Activated CD8-positive, alpha-beta T cell treated with anti-CD3 and anti-CD28 coated beads for 36 hours (primary cell): ENCODE results near the gene TRIM25. TPM values are rescaled to one million over a fixed set of nuclear protein-coding genes. Genes with fewer than 3 reads are reported as not detected.

Experiments used
- ATAC-seq: fragments of 200-7000 bp; cut with Tn5 transposase; one replicate; pipeline ENCODE4 v1.10.0; 2021; ENCODE audit warnings: mild to moderate bottlenecking, moderate library complexity
- CTCF ChIA-PET: fragments of 350-600 bp; sonication (Branson Sonifier 250); formaldehyde crosslinking; loops from one replicate; lab custom pipeline; 2021; ENCODE audit warnings: antibody characterized with exemption; lab: Charles Lee
- POLR2A ChIA-PET: fragments of 350-600 bp; sonication (Branson Sonifier 250); formaldehyde crosslinking; loops from one replicate; lab custom pipeline; 2021; ENCODE audit warnings: antibody characterized with exemption; lab: Charles Lee
- DNase-seq: peaks from one replicate; pipeline ENCODE4 v3.0.0-alpha.2; 2020
- H3K27ac Mint-ChIP-seq: one replicate; pipeline ENCODE4 v1.8.0; 2021; ENCODE audit warnings: mild to moderate bottlenecking, mixed read lengths
- H3K27me3 Mint-ChIP-seq: one replicate; pipeline ENCODE4 v1.8.0; 2021; ENCODE audit warnings: mixed read lengths
- H3K36me3 Mint-ChIP-seq: one replicate; pipeline ENCODE4 v1.8.0; 2021; ENCODE audit warnings: low read depth, mixed read lengths
- H3K4me1 Mint-ChIP-seq: one replicate; pipeline ENCODE4 v1.8.0; 2021; ENCODE audit warnings: low read depth, mixed read lengths
- H3K4me3 Mint-ChIP-seq: one replicate; pipeline ENCODE4 v1.8.0; 2021; ENCODE audit warnings: mild to moderate bottlenecking, moderate library complexity, mixed read lengths
- H3K9me3 Mint-ChIP-seq: one replicate; pipeline ENCODE4 v1.8.0; 2021; ENCODE audit warnings: mixed read lengths
- intact Hi-C: fragments of 100-400 bp; cut with micrococcal nuclease; formaldehyde crosslinking; loops from one replicate; pipeline ENCODE4 v1.10.0; 2022
- total RNA-seq, 2 experiments: library from RNA; stranded (reverse); gene quantifications; one replicate each; pipeline ENCODE4 v1.2.3, GENCODE V29; 2021
- TF ChIP-seq, protein P1 (sequence below): fragments of 200-600 bp; IDR thresholded peaks from one replicate; pipeline ENCODE4 v1.8.0; 2022; ENCODE audit warnings: antibody characterized with exemption, mild to moderate bottlenecking

Gene TRIM25
- total RNA-seq, 2 experiments from 2014 or later: 94.2 to 95.6 TPM

DNA sequence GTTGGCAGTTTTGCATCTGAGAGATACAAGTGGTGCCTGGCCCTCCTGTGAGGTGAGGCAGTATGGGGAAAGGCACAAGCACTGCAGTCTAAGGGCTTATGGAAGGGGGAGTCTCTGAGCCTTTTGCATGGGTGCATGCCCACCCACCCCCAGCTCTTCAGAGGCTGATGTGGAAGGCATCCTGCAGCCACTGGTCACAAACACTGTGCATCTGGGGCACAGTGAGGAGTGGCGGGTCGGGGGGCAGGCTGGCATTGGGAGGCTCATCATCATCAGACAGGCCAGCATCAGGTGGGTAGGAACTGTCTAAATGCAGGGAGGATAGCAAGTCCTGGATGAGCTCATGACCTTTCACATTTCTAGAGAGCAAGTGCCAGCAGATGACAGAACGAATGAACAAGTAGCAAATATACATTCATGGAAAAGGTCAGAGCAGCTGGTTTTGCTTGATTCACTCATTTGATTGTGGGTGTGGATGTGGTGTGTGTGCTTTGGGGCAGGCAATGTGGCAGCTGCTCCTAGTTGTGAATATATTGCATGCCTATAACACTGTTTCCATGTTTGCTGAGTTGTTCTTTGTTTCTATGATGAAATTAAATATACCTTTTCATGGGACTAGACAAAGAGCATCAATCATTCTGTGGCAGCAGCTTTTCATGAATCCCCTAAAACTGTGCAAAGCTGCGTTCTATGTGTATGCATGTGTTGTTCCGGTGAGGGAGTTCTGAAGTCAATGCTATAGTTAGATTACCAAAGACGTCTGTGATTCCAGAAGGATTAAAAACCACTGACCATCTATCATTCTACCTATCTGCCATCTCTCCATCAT lies 29.2 kb downstream of the TRIM25 start:
- DNase-seq: no peak
- H3K27me3 Mint-ChIP-seq: no peaks in the 10 kb centered on the region
- ChIA-PET POLR2A (interaction anchor here (0.6 to 2.1 kb wide), 3 partner anchors 8 to 14 kb away, joined by 3 to 5 read pairs (median 4); no protein-coding TSS in a partner anchor), CTCF (interaction anchor here (1.1 to 2.1 kb wide), 2 partner anchors 8 to 58 kb away, joined by 3 to 7 read pairs; no protein-coding TSS in a partner anchor)
- H3K4me1 Mint-ChIP-seq: no peaks in the 10 kb centered on the region
- intact Hi-C loops: no loop called here
- peaks cover 40% of the 10 kb centered on the region for H3K36me3 Mint-ChIP-seq
- H3K27ac Mint-ChIP-seq: no peak overlapping the region
- peaks cover 20% of the 10 kb centered on the region for H3K9me3 Mint-ChIP-seq
- TF ChIP-seq, protein P1, sequence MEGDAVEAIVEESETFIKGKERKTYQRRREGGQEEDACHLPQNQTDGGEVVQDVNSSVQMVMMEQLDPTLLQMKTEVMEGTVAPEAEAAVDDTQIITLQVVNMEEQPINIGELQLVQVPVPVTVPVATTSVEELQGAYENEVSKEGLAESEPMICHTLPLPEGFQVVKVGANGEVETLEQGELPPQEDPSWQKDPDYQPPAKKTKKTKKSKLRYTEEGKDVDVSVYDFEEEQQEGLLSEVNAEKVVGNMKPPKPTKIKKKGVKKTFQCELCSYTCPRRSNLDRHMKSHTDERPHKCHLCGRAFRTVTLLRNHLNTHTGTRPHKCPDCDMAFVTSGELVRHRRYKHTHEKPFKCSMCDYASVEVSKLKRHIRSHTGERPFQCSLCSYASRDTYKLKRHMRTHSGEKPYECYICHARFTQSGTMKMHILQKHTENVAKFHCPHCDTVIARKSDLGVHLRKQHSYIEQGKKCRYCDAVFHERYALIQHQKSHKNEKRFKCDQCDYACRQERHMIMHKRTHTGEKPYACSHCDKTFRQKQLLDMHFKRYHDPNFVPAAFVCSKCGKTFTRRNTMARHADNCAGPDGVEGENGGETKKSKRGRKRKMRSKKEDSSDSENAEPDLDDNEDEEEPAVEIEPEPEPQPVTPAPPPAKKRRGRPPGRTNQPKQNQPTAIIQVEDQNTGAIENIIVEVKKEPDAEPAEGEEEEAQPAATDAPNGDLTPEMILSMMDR: no peak
- peak; percentile 47 for ATAC-seq
- no peak overlapping the region for H3K4me3 Mint-ChIP-seq

DNA sequence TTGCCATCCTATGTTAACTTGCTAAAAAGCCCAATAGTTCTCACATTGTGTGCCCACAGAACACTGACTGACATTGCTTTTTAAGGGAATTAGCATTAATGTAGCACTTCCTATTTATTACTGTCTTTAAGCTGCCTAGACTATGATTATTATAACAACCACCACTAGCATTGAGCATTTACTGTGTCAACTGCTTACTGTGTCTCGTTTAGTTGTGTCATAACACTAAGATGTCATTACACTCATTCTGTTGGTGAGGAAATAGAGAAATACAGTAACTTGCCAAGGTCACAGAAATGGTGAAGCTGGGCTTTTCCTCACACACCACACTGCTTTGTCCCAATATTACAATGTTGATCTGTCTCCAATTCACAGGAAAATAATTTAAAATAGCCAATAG lies 30.2 kb downstream of the TRIM25 start:
- DNase-seq (no peak), ATAC-seq (no peak)
- H3K4me3 Mint-ChIP-seq: no peak overlapping the region
- peaks cover 29% of the 10 kb centered on the region for H3K36me3 Mint-ChIP-seq
- no peaks in the 10 kb centered on the region for H3K4me1 Mint-ChIP-seq
- ChIA-PET CTCF (interaction anchor here (0.9 to 2.1 kb wide), 2 partner anchors 9 to 27 kb away, joined by 4 to 7 read pairs; no protein-coding TSS in a partner anchor), POLR2A (interaction anchor here (2.1 kb wide), 1 partner anchor 13 kb away, joined by 5 read pairs; no protein-coding TSS in a partner anchor)
- H3K27me3 Mint-ChIP-seq: no peaks in the 10 kb centered on the region
- intact Hi-C loops: no loop called here
- H3K9me3 Mint-ChIP-seq: peaks cover 13% of the 10 kb centered on the region
- no peak overlapping the region for H3K27ac Mint-ChIP-seq
- TF ChIP-seq, protein P1: no peak

DNA sequence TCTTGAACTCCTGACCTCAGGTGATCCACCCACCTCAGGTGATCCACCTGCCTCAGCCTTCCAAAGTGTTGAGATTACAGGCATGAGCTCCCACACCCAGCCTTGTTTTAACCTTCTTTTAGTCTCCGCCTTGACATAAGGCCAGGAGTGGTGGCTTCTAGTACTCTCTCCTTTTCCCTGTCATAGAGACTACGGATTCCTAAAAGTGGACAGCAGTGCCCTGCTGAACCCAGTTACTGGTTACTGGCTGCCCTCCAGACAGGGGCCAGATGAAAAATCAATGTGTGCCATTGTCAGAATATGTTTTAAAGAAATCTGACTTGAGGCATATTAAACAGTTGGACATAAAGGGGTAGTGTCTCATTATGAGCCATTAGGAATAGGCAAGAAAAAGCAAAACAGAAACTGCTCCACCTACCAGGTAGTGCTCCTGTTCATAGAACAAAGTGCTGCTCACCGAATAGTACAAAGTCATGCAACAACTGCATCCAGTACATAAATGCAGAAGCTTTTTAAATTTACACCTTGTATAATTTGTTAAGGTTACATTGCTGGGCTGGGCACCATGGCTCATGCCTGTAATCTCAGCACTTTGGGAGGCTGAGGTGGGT lies 32.1 kb downstream of the TRIM25 start:
- no peaks in the 10 kb centered on the region for H3K27me3 Mint-ChIP-seq
- POLR2A ChIA-PET: no interaction called here
- H3K36me3 Mint-ChIP-seq: peaks cover 11% of the 10 kb centered on the region
- TF ChIP-seq, protein P1: no peak
- intact Hi-C loops: no loop called here
- H3K4me3 Mint-ChIP-seq: no peak overlapping the region
- H3K9me3 Mint-ChIP-seq: no peaks in the 10 kb centered on the region
- DNase-seq (no peak), ATAC-seq (no peak)
- no peaks in the 10 kb centered on the region for H3K4me1 Mint-ChIP-seq
- H3K27ac Mint-ChIP-seq: no peak overlapping the region
- CTCF ChIA-PET: no interaction called here

DNA sequence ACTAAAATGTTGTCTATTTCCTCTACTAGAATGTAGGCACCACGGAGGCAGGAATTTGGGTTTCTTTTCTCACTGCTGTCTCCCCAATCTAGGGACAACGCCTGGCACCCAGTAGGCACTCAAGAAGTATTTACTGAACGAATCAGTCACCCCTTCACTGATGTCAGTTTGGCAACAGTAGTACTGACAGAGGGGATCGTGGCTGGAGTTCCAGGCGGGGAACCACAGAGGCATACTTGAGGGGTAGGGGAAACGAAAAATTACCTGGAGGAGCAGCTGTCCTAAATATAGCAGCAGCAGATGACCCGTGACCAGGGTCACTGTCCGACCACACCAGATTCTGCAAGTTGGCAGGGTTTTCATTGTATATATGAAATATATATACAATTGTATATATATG lies 33.3 kb downstream of the TRIM25 start:
- no peak for DNase-seq
- Mint-ChIP-seq H3K36me3 (peaks cover 4% of the 10 kb centered on the region), H3K4me3 (no peak overlapping the region), H3K27me3 (peaks cover 2% of the 10 kb centered on the region), H3K4me1 (no peaks in the 10 kb centered on the region), H3K27ac (no peak overlapping the region), H3K9me3 (no peaks in the 10 kb centered on the region)
- POLR2A ChIA-PET: interaction anchor here (0.6 kb wide), 1 partner anchor 11 kb away, joined by 3 read pairs; no protein-coding TSS in a partner anchor
- ATAC-seq: no peak
- CTCF ChIA-PET: interaction anchor here (2.2 kb wide), 1 partner anchor 59 kb away, joined by 8 read pairs; no protein-coding TSS in a partner anchor
- intact Hi-C loops: no loop called here
- TF ChIP-seq, protein P1: no peak
